ENCODE measurements around the gene NPAS3. TPM values are rescaled to one million over a fixed set of nuclear protein-coding genes. Genes with fewer than 3 reads are reported as not detected.

The NPAS3 gene
- total RNA-seq, 4 donors from 2014 or later = 0.19 to 2.1 (median 1.7) TPM; not detected in 1

GRCh38 chr14:33709711-33710110 is 771.0 kb downstream of the NPAS3 start:
- DNase-seq = no peak
- H3K27me3 ChIP-seq = no peaks in the 10 kb centered on the region
- TF ChIP-seq POLR2A (IDR thresholded peaks at IDR 0.05) (no peak), CTCF (IDR thresholded peaks at IDR 0.05) (no peak)
- no peak overlapping the region for H3K27ac ChIP-seq
- no peak overlapping the region for H3K4me3 ChIP-seq
- H3K4me1 ChIP-seq = no peaks in the 10 kb centered on the region
- no peaks in the 10 kb centered on the region for H3K9me3 ChIP-seq
- no peaks in the 10 kb centered on the region for H3K36me3 ChIP-seq

DNA sequence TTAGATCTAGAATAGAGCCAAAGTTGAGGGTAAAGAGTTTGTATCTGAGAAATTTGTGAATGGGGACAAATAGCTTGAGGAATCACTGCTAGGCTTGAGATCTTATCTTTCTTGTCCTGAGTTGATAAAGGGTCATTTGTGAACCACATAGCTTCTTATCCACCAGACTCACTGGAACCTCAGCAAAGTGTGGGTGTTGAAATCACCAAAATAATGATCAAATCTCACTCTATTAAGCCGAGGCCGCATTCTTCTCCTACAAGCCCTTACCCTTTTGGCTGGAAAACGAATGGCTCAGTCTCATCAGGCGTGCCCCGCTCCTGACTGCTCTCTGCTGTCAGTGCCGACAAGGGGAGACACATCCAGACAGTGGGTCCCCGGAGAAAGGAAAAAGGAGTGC is 771.6 kb downstream of the NPAS3 start:
- H3K9me3 ChIP-seq = no peaks in the 10 kb centered on the region
- H3K27me3 ChIP-seq = no peaks in the 10 kb centered on the region
- H3K36me3 ChIP-seq = no peaks in the 10 kb centered on the region
- H3K4me3 ChIP-seq = no peak overlapping the region
- no peaks in the 10 kb centered on the region for H3K4me1 ChIP-seq
- no peak overlapping the region for H3K27ac ChIP-seq
- no peak for DNase-seq
- TF ChIP-seq POLR2A (IDR thresholded peaks at IDR 0.05) = no peak
- TF ChIP-seq CTCF (IDR thresholded peaks at IDR 0.05) = no peak

DNA sequence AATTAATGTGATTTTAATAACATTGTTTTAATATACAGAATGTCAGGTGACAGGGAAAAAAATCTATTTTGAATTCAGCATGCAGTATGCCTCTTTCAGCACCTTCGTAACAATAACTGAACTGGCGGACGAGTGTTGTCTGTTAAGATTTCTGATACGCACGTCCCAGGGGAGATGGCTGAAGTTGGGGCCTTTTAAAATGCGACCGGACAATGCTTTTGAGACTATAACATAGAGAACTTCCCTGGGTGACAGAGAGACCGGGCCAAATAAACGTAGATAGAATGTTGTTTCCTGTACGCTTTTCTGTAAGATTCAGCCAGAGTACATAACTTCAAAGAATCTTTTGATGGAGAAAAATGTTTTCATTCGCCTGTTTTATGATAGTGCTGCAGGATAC is 772.5 kb downstream of the NPAS3 start:
- TF ChIP-seq POLR2A (IDR thresholded peaks at IDR 0.05) (no peak), CTCF (IDR thresholded peaks at IDR 0.05) (no peak)
- no peaks in the 10 kb centered on the region for H3K9me3 ChIP-seq
- H3K4me3 ChIP-seq = no peak overlapping the region
- DNase-seq = no peak
- no peaks in the 10 kb centered on the region for H3K36me3 ChIP-seq
- no peak overlapping the region for H3K27ac ChIP-seq
- H3K27me3 ChIP-seq = no peaks in the 10 kb centered on the region
- no peaks in the 10 kb centered on the region for H3K4me1 ChIP-seq

GRCh38 chr14:33711811-33712216 is 773.1 kb downstream of the NPAS3 start:
- DNase-seq = no peak
- Histone ChIP-seq H3K27me3 (no peaks in the 10 kb centered on the region), H3K4me1 (no peaks in the 10 kb centered on the region), H3K4me3 (no peak overlapping the region), H3K27ac (no peak overlapping the region), H3K9me3 (no peaks in the 10 kb centered on the region), H3K36me3 (no peaks in the 10 kb centered on the region)
- TF ChIP-seq POLR2A (IDR thresholded peaks at IDR 0.05) (no peak), CTCF (IDR thresholded peaks at IDR 0.05) (no peak)

GRCh38 chr14:33714527-33715226 is 776.0 kb downstream of the NPAS3 start:
- Histone ChIP-seq H3K36me3 (no peaks in the 10 kb centered on the region), H3K9me3 (no peaks in the 10 kb centered on the region), H3K4me1 (no peaks in the 10 kb centered on the region), H3K27ac (no peak overlapping the region), H3K4me3 (no peak overlapping the region), H3K27me3 (no peaks in the 10 kb centered on the region)
- no peak for DNase-seq
- TF ChIP-seq POLR2A (IDR thresholded peaks at IDR 0.05) = no peak
- TF ChIP-seq CTCF (IDR thresholded peaks at IDR 0.05) = no peak

DNA sequence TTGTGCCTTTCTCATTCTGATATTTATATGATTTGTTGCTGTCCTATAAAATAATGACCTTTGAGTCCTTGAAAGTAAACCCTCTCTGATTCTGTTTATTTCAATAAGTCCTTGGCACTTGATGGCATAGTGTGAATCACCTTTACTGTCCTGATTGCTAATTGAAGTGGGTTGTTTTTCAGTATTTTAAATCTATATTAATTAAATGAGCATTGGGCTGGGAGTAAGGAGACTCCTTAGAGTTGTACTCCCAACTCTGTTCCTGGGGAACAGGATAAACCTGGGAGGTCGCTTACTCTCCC is 776.5 kb downstream of the NPAS3 start:
- no peak for TF ChIP-seq CTCF (IDR thresholded peaks at IDR 0.05)
- TF ChIP-seq POLR2A (IDR thresholded peaks at IDR 0.05) = no peak
- Histone ChIP-seq H3K27ac (no peak overlapping the region), H3K4me3 (no peak overlapping the region), H3K9me3 (no peaks in the 10 kb centered on the region), H3K27me3 (no peaks in the 10 kb centered on the region), H3K36me3 (no peaks in the 10 kb centered on the region), H3K4me1 (no peaks in the 10 kb centered on the region)
- DNase-seq = no peak
